ENCODE measurements around the gene KBTBD8.

Gene KBTBD8, protein sequence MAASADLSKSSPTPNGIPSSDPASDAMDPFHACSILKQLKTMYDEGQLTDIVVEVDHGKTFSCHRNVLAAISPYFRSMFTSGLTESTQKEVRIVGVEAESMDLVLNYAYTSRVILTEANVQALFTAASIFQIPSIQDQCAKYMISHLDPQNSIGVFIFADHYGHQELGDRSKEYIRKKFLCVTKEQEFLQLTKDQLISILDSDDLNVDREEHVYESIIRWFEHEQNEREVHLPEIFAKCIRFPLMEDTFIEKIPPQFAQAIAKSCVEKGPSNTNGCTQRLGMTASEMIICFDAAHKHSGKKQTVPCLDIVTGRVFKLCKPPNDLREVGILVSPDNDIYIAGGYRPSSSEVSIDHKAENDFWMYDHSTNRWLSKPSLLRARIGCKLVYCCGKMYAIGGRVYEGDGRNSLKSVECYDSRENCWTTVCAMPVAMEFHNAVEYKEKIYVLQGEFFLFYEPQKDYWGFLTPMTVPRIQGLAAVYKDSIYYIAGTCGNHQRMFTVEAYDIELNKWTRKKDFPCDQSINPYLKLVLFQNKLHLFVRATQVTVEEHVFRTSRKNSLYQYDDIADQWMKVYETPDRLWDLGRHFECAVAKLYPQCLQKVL

DNA sequence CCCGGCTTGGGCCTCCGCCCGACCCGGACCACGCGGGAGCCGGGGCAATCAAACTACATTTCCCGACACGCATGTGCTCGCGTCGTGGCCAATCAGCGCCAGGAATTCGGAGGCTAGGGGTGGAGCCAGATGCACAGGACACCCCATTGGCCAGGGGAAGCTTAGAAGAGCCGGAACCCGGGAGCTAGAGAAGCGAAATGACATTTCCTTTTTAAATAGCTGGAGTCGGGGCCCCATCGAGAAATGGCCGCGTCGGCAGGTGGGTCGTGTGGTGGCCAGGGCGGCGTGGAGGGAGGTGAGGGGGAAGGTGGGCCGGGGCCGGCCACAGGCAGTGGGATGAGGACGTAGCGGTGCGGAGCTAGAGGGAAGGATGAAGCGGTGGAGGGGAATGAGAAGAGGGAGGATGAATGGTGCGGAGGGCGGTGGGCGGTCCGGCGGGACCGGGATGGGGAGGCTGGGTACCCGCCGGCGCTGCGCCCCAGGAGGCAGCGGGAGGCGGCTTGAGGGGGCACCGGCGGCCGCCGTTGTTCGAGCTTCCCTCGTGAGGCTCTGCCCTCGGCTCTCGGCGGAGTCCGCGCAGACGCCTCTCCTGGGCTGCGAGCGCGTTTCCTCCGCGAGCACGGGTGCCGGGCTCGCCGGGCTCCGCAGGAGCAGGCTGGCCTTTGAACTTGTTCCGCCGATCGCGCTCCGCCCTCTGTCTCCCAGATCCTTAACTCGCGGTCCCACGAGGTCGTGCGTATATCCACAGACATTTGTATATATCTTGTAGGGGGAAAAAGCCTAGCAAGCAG, at the start of gene KBTBD8:
TSS of gene KBTBD8 (plus strand) at position 195 of the 791 bp plus-strand sequence. CDS start at position 244, 49 bp downstream.
- DNase-seq = peak; percentile 100

DNA sequence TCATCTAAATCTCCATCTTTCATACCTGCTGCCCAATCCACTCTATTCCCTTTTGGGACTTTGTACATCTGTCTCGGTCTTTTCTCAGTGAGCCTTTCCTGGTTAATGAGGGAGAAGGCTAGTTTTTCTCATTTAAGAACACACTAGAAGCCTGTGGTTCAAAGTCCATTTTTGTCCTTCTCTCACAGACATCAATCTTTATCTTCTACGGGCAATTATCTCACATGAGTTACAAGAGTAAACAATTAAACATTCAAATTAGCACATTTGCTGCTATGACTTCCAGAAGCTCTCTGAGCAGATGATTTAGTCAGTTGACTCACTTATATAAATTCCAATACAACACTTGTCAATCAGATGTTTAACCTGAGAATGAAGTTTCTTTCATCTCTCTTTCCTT, 49.3 kb upstream of the KBTBD8 start:
- DNase-seq = no peak

DNA sequence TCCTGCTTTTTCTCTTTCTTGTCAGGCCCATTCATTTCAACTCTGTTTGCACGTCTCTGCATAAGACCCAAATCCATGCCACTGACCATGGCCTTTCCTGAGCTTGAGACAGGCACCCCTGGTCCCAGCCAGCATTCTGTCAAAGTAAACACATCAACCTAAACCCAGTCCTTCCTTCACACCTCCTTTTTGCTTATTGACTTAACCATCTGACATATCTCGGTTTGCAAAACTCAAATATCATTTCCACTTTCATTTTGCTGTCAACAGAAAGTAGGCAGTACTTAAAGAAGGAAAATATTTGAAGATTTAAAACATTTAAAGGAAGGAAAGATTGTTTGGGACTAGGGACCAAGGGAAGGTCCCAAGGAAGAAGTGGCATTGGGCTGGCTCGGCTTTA, 48.2 kb upstream of the KBTBD8 start:
- no peak for DNase-seq

DNA sequence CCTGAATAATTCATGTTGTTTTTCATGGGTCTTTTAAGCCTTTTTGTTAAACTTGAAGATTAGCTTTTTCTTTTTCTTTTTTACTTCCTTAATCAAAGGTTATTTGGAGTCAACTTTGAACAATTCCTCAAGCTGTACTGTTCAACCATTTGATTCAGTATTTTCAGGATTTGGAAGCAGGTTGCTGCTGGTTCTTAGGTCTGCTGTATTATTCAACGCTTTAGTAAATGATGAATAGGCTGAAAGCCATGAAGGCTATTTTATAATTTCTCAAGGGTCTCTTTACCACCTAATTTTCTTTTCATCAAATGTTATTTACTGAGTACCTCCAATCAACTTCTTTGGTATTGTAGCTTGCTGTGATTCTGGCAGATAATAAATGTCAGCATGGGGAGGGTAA, 45.8 kb upstream of the KBTBD8 start:
- no peak for DNase-seq

DNA sequence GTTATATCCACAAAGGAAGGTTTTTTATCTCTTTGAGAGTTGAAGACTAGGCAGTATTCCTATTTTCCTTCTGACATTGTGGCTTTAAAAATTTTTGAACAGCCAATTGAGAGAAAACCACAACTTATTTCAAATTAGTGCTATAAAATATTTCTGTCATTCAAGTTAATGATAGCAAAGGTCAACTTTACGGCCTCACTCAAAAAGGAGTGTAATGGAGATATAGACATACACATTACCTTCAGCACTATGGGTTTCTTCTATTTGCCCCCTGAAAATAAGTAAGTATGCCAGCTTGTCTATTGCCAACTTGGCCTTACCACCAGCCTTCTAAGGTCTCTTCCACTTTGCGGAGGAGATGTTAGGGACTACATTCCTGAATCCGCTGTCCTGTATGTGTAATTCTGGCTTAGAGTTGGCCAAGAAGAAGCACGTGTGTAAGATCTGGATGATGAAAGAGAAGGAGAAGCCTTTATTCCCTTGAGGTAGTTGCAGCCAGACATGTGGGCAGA, 44.1 kb upstream of the KBTBD8 start:
- DNase-seq = no peak

DNA sequence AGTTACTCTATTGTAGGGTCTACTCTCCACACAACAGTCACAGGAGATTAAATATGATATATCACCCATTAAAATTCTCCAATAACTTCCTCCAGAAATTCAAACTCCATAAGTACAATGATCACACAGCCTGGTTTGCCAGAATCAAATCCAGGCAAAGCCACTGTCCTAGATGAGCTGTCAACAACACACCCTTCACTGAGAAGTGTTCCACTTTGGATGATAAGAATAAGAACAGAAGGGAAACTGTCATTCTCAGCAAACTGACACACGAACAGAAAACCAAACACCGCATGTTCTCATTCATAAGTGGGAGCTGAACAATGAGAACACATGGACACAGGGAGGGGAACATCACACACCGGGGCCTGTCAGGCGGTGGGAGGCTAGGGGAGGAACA, 41.4 kb upstream of the KBTBD8 start:
- no peak for DNase-seq

DNA sequence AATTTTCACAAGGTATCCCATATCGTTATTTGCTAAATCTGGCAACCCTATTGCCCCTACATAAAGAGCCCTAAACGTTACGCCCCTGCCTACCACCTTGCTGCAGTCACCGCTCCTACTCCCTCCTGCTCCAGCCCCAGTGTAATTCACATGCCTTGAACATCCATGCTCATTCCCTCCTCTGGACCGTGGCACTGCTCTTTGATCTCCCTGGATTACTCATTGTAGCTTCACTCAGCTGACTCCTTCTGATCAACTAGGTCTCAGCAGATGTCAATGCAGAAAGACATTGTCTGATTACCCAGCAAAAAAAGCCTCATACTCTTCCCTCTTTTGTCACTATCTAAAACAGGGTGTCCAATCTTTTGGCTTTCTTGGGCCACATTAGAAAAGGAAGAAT, 40.7 kb upstream of the KBTBD8 start:
- no peak for DNase-seq

DNA sequence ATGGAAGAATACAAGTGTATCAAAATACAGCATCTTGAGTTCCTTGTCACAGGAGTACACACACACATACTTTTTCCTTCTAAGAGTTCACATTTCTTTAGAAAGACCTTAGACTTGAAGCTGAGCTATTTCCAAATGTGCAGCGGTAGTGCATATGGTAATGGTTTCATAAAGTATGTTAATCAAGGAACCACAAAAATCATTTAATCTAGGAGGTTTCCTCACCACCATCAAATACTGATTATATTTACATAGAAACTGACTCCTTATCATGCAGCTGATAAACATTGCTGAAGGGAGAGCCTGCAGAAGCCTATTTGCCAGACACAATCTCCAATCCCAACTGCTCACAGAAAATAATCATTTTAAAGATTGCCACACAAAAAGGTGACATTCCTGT, 40.0 kb upstream of the KBTBD8 start:
- no peak for DNase-seq

DNA sequence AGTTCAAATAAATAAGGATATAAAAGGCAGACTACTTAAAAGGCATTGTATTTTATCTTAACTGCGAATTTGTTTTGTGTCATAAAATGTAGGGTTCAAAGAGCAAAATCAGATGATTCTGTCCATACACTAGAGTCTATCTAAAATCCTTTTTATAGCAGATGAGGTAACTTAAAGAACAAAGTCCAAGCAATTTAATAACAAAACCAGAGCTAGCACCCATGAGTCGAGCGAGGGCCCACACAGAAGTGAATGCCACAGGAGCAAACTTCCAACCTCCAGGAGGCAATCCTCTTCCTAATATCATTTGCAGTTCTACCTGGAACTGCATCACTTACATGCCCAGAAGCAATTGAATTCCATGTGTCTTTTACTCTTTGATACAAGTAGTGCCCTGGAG, 35.4 kb upstream of the KBTBD8 start:
- no peak for DNase-seq

DNA sequence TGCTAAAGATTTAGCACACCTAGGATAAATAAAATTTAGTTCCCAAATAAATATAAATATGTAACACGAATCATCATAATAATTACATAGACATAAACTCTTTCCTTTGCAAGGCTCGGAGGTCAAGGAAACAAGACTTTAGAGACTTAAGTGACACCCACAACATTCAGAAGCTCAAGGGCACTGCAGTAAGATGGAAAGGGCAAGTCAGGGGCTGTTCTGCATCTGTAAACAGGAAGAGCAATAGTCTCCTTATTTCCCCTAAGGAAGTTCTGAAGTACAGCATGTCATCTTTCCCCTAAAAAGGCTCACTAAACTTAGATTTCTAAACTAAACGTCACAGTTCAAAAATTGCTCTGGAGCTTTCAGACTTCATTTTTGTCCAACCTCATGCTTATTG, 26.9 kb upstream of the KBTBD8 start:
- DNase-seq = no peak

DNA sequence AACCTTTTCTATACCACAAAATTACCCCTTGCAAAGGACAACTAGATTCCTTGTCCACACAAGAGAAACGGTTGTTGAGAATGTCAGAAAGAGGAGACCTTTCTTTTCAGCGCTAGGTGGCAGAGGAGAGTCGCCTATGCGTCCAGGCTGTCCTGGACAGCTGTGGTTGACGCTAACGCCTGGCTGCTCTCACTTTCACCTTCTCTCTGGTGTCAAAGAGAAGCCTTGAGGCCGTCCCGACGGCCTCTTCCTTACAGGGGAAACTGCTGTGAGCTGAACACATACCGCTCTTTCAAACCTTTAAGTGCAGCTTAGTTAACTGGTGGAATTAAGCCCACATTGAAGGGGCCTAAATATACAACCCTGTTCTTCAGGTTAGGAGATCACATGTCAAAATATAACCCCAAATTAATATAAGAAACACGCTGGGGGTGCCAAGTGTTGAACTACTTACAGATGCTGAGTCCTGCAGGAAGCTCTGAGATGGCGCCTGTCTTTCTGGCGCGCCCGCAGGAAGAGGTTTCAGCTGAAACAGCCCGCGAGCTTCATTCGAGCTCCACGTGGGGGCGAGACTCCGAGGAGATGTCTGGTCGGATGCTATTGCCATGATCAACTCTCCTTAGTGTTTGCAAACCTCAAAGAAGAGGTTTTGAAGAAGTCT, 26.1 kb upstream of the KBTBD8 start:
- peak; percentile 90 for DNase-seq

DNA sequence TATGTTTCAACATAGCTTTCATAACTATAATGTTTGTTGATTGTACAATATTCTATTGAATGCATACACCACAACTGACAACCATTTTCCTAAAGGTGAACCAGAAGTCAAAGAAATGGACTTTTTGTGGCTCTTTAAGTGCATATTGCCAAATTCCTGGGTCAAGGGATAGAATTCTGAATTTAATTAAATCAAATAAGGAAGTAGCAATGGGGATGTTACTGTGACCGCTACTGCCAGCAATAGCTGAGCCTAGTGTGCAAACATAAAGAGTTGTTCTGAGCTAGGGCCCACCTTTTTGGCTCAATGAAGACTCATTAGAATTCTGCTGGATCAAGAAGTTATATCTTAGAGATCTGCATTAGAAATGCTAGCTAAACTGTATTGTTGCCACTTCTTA, 17.3 kb upstream of the KBTBD8 start:
- DNase-seq = no peak

DNA sequence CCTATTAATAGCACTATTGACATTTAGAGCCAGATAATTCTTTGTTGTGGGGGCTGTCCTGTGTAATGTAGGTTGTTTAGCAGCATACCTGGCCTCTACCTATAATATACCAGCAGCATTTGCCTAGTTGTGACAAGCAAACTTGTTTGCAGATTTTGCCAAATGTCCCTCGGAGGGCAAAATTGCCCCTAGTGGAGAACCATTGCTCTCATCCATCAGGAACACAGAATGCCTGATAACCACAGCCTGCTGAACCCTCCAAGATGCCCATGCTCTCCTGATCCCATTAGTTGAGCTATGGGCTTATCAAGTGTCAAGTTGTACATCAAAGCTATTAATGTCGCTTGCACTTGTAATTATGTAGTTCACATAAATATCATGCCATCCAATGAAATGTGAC, 15.0 kb upstream of the KBTBD8 start:
- DNase-seq = no peak

DNA sequence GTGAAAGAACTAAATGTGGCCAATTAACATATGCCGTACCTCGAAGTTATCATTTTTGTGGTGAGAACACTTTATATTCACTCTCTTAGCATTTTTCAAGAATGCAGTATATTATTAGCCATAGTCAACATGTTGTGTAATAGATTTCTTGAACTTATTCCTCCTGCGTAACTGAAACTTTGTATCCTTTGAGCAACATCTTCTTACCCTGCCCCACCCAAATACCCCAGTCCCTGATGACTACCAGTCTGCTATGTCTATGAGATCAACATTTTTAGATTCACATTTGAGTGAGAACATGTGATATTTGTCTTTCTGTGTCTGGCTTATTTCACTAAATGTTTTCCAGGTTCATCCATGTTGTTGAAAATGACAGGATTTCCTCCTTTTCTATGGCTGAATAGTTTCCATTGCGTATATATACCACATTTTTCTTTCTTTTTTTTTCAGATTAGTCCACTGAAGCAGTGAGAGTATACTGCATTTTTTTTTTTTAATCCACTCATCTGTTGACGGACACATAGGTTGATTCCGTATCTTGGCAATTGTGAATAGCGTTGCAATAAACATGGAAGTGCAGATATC, 12.7 kb upstream of the KBTBD8 start:
- DNase-seq = no peak

DNA sequence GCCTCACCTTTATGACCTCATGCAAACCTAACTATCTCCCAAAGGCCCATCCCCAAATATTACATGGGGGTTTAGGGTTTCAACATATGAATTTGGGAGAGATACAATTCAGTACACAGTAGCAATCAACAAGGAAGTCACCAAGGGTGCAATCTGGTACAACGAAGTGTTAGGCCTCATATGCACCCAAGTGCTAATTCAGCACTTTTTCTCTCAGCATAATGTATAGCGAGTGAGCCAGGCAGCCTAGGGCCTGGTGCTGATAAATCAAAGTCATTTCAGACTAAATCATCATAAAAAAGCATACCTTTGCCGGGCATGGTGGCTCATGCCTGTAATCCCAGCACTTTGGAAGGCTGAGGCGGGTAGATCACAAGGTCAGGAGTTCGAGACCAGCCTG, 11.7 kb upstream of the KBTBD8 start:
- DNase-seq = no peak

DNA sequence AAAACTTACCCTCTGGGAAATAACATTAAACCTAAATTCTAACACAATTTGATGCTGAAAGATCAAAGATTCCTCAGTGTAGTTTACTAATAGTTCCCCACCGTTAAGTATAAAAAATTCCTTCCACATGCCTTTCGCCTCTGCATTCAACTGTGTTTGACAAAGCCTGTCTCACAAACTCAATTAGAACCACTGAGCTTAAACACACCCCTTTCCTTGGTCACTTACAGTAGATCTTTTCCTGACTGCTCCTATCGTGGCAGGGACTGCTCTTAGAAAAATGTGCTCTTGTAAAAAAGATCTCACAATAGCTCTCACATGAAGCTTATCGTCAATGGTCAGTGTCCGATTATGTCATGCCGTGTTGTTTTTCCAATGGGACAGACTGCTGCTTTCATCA, 8.9 kb upstream of the KBTBD8 start:
- DNase-seq = no peak

DNA sequence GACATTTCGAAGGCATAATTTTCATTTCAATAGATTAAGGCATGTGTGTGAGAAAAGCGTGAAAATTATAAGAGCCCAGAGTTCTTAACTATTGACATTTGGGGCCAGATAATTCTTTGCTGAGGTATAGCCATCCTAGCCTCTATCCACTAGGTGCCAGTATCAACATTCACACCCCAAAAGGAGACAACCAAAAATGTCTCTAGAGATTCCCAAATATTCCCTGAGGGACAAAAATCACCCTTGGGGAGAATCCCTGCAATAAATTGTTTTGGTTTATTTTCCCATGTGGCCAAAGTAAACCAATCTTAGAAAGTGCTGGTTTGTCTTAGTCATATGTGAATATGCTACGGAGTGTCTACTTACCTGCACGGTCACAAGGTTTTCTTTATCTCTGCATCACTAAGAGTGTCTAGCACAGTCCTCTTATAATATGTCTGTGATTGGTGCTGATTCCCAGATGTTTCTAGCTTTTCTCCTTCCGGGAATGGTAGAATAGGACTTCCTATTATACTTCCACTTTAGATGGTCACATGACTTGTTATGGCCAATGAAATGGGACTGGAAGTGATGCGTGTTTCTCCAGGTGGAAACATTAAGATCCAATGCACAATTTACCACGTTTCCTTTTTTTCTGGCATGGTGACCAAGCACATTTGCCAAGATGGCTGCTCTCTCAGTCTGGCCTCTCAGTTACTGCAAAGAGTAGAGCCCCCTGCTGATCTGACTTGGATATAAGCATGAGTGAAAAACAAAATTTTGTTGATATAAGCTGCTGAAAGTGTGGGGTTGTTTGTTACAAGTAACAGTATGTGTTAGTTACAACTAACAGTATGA, 8.0 kb upstream of the KBTBD8 start:
- no peak for DNase-seq

DNA sequence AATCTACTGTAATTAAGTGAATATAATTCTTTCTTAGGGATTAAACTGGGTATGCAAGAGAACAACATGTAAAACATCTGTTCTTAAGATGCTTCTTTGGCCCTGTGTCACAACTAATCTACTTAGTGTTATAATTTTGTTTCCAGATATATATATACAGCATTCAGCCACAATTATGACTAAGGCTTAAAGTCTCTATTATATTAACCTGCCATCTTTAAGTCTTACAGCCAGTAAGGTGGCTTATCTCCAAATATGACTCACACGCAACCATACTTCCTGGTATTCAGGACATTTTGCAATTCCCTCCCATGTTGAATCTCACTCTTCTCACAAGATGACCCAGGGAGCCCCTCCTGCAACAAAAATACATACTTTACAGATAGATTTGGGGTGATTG, 6.6 kb upstream of the KBTBD8 start:
- no peak for DNase-seq

DNA sequence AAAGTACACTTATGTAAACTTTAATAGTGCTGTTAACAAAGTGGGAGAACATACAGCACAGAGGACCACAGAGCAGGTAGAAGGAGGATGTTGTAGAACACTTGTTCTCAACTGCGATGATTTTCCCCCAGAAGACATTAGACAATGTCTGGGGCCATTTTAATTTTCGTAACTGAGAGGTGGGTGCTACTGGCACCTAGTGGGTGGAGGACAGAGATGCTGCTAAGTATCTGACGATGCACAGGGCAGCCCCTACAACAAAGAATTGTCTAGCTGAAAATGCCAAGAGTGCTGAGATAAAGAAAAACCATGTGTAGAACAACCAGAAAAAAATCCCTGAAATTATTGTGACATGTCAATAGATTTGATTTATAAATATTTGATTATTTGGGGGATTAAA, 5.0 kb upstream of the KBTBD8 start:
- no peak for DNase-seq

DNA sequence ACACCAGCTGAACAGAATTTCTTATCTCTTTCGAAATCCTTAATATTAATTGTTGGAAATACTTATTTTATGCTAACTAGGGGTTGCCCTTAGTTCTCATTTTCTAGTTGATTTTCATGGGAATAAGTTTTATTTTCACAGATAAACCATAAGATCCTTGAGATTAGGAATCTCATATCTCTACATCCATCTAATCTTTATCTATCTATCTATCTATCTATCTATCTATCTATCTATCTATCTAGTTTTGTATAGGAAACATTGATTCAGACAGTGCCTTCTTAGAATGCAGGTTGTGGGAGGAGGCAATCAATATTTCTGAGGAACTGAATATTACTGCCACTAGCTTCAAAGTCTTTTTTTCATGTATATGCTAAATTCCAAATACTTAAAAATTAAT, 3.5 kb upstream of the KBTBD8 start:
- no peak for DNase-seq

DNA sequence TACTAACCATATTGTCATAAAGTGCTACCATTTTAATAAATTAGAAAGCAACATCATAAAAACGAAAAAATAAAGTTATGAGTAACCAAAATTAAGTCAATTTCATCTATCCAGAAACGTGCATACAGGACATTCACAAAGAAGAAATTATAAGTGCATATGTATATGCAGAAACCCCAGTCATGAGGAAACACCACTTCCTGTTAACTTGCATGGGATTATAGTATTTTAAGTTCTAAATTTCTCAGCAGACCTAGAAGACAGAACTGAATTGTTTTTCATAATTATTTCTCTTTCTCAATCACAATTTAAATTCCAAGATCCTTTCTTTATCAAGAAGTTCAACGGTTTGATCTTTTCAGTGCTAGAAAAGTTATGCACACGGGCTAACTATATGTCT, 1.4 kb upstream of the KBTBD8 start:
- no peak for DNase-seq

DNA sequence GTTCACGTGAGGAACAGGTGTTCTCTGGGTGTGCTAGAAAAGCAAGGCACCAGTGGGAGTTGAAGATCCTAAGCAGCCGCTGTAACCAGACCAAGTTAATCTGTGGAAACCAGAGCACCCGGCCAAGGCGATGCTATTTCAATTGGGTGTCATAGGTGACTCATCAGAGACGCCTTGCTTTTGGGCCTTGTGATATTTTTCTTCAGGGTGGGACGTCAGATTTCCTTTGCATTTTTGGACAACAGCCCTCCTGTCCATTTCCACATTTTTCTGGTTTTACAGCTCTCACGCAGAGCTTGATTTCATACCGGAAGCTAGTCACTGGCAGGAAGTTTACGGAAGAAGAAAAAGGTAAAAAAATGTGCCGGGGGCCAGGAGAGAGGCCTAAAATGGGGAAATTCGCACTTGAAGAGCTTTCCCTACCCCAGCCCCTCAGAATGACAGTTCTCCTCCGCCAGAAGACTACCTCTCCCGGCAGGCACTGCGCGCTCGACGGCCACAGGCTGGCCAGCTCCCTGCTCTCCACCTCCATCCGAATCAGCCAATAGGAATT, 471 bp upstream of the KBTBD8 start:
- no peak for DNase-seq

All from femur (tissue), 1 donor.